ENCODE results near the gene NSF.
"Not testable (repeated sequence)": the region's sequence is repeated elsewhere in the genome, so short reads cannot be mapped to it uniquely, and the experiment has no call there.

The NSF gene

DNA sequence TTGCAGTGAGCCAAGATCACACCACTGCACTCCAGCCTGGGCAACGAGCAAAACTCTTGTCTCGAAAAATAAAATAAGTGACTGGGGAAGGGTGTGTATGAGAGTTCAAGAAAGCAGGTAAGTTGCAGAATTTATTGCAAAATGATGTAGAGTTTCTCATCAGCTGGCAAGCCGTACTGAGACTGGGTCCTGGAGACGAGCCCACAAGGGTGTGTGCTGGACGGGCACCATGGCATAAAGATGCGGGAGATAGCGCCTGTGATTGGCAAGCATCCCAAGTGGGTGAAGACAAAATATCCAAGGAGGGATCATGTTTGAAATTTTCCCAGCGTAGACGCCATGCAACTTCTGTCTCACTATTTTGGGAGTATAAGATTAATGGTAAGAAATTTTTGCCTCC, 168.7 kb downstream of the NSF start:
- DNase-seq, result no peak

- DNase-seq, result no peak
Observed at GRCh38 chr17:46763416-46763815, 172.9 kb downstream of the NSF start.

DNA sequence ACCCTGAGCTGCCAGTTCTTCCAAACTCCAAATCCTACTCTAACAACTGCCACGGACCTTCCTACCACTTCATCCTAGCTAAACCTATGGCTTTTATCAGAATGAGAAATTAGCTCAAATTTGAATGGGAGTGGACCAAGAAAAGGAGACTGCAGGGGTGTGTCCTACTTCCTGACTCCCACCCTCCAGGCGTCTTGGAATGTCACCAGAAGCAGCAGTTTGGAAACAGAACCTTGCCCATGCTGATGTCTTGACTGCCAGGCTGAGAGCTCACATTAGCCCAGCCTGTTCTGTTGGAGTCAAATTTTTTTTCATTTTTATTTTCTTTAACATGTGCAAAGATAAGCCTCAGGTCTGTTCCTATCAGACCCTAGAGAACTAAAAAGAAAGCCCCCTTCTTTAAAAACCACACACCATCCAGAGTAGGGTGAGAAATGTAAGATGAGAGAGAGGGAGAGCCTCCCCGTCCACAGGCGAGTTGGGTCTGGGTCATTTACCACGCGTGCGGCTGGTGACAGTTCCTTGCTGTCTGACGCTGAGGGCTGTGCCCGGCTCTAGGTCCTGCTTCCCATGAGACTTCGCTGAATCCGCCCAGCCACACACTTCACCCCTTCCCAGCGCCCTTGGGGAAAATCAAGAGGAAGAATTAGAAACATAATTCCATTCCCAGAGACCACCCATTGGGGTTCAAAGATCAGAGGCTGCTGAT, 173.7 kb downstream of the NSF start:
- DNase-seq, result no peak

GRCh38 chr17:46764709-46765401, 174.4 kb downstream of the NSF start:
- no peak for DNase-seq

GRCh38 chr17:46765453-46765852, 175.0 kb downstream of the NSF start:
- DNase-seq, result no peak

- DNase-seq, result no peak
Observed at GRCh38 chr17:46766493-46767491, 176.3 kb downstream of the NSF start.

- no peak for DNase-seq
Observed at GRCh38 chr17:46768540-46768870, 178.0 kb downstream of the NSF start.

GRCh38 chr17:46768896-46769295, 178.4 kb downstream of the NSF start:
- not testable (repeated sequence) for DNase-seq

GRCh38 chr17:46769531-46770438, 179.3 kb downstream of the NSF start:
- no peak for DNase-seq

GRCh38 chr17:46770439-46770817, 180.0 kb downstream of the NSF start:
- DNase-seq, result no peak

DNA sequence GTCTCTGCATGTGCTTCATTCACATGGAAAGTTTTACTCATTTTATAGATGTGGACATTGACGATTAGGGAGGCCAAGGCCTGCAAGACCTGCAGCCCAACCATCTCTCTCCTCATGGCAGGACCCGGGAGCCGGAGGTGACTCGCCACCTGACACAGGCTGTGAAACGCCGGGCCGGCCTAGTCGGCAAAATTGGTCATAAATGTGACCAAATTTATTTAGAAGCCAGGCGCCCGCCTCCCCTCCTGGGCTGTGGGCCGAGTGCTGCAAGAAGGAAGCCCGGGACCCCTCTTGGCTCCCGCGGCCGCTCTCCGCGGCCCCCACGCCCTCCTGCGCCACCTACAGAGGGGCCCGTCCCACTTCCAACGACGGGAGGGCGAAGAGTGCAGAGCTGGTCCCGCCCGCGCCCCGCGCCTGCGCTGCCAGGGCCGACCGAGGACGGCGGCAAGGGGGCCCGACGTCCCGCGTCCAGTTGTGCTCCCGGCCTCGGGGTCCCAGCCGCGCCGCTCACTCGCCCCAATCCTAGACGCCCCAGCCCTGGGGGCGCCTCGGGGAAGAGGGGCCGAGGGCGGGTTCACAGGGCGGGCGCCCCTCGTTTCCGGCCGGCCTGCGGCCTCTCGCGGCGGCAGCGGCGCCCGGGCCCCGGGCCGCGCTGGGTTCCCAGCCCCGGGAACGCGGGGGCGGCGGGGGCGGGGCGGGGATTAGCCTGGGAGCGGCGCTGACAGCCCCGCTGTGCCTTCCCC, 180.5 kb downstream of the NSF start:
- DNase-seq, result no peak

GRCh38 chr17:46771561-46772474, 181.3 kb downstream of the NSF start:
- no peak for DNase-seq

DNA sequence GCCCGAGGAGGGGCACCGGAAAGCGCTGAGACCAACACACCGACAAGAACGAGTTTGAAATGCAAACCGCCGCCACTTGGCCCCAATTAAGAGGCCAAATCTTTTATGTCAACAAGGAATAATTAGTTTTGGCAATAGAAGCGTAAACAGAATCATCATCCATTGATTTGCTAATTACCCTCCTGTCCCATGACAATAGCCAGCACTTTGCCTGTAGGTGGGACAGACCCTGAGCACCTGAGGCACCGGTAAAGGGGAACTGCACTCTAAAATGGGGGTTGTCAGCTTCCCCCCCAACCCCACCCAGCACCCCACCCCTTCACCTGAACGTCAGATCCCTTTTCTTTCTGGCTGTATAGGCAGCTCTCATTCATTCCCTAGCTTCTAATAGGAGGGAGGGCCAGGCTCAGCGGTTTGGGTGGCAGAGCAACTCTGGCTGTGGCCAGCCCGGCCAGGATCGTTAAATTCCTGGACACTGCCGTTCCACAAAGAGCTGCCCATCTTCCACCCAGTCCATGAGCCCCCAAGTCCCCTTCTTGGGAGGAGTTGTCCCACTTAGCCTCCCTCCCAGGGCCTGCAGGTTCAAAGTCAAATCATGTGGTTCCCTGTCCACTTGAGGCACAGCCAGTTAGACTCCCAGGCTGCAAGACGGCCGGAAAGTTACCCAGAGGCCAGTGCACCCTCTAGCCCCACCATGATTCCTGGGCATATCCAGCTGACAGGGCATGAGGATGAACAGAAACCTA, 182.2 kb downstream of the NSF start:
- no peak for DNase-seq

DNA sequence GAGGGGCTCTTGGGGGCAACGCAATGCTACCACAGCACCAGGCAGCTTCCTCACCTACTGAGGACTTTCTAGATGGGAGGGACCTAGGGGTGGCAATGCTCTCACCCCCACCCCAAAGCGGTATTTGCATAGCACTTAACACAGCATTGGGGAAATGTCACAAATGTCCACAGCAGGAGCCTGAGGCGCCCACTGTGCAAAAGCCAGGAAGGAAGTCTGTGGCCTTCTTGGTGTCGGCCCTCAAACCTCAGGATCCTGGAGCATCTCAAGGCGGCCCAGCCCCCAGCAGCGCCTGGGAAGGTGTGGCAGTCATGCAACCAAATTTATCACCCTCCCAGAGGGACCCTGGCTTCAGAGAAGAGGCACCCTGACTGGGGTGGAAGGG, 182.7 kb downstream of the NSF start:
- DNase-seq, result no peak

DNA sequence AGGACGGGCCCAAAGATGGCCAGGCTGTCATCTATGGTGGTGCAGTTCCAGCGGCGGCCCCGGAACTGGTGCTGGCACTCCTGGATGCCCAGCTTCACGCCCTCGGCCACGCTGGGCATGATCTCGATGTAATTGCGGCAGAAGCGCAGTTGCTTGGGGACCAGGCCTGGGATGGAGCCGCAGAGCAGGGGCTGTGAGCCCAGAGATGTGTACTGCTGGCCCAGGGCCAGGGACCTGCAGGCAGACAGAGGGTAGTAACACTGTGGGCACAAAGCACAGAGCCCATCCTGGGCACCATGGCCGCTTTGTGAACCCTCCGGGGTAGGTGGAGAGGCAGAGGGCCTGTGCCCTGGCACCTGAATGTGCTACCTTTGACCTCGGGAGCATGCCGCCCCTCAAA, 183.2 kb downstream of the NSF start:
- DNase-seq, result no peak

GRCh38 chr17:46774108-46774737, 183.8 kb downstream of the NSF start:
- no peak for DNase-seq

GRCh38 chr17:46776298-46777005, 186.0 kb downstream of the NSF start:
- no peak for DNase-seq

Data from NCI-H1048 (cell line).